H9 (cell line): ENCODE measurements around the gene CLRN3. TPM values are rescaled to one million over a fixed set of nuclear protein-coding genes. Genes with fewer than 3 reads are reported as not detected.

Source experiments
- DNase-seq: peaks from one replicate; pipeline ENCODE4 v3.0.0-alpha.2; 2017
- H2AFZ ChIP-seq: one replicate; pipeline ENCODE4 v1.6.1; 2013; ENCODE audit warnings: mild to moderate bottlenecking, low read length, control low read depth, moderate library complexity
- H2AK5ac ChIP-seq: 2 replicates; pipeline ENCODE4 v1.6.1; 2013; ENCODE audit warnings: low read length, control low read depth, mixed read lengths; ENCODE audit not compliant: insufficient read length
- H2BK120ac ChIP-seq: one replicate; pipeline ENCODE4 v1.6.1; 2013; ENCODE audit warnings: low read depth, mild to moderate bottlenecking, low read length, control low read depth, inconsistent platforms; ENCODE audit not compliant: poor library complexity, severe bottlenecking
- H2BK12ac ChIP-seq: 2 replicates; pipeline ENCODE4 v1.6.1; 2013; ENCODE audit warnings: low read length, control low read depth, mixed read lengths, low read depth; ENCODE audit not compliant: insufficient read length
- H2BK15ac ChIP-seq: 2 replicates; pipeline ENCODE4 v1.6.1; 2013; ENCODE audit warnings: low read depth, low read length, control low read depth
- H2BK20ac ChIP-seq: one replicate; pipeline ENCODE4 v1.6.1; 2013; ENCODE audit warnings: low read depth, mild to moderate bottlenecking, low read length, control low read depth, inconsistent platforms; ENCODE audit not compliant: poor library complexity, severe bottlenecking
- H2BK5ac ChIP-seq: 2 replicates; pipeline ENCODE4 v1.6.1; 2013; ENCODE audit warnings: low read length, control low read depth, mixed read lengths; ENCODE audit not compliant: insufficient read length
- H3K14ac ChIP-seq: 2 replicates; pipeline ENCODE4 v1.6.1; 2013; ENCODE audit warnings: low read length, control low read depth; ENCODE audit not compliant: insufficient read depth
- H3K18ac ChIP-seq: 2 replicates; pipeline ENCODE4 v1.6.1; 2013; ENCODE audit warnings: low read depth, mild to moderate bottlenecking, mixed read lengths, low read length, control low read depth; ENCODE audit not compliant: insufficient read length
- H3K23ac ChIP-seq: 2 replicates; pipeline ENCODE4 v1.6.1; 2013; ENCODE audit warnings: low read length, control low read depth, mixed read lengths, low read depth; ENCODE audit not compliant: insufficient read length
- H3K23me2 ChIP-seq: 2 replicates; pipeline ENCODE4 v1.6.1; 2013; ENCODE audit warnings: low read depth, mild to moderate bottlenecking, mixed read lengths, low read length, control low read depth; ENCODE audit not compliant: insufficient read length, poor library complexity, severe bottlenecking
- H3K27ac ChIP-seq: 2 replicates; pipeline ENCODE4 v1.5.1; 2013; ENCODE audit warnings: low read length, control low read depth, mixed read lengths, low read depth; ENCODE audit not compliant: insufficient read length
- H3K27me3 ChIP-seq: 2 replicates; pipeline ENCODE4 v1.6.1; 2013; ENCODE audit warnings: low read length, control low read depth, inconsistent platforms; ENCODE audit not compliant: insufficient read depth
- H3K4ac ChIP-seq: 2 replicates; pipeline ENCODE4 v1.6.1; 2013; ENCODE audit warnings: low read depth, mild to moderate bottlenecking, control low read depth, inconsistent platforms, low read length, moderate library complexity
- H3K4me1 ChIP-seq: 2 replicates; pipeline ENCODE4 v1.6.1; 2013; ENCODE audit warnings: low read length, control low read depth, inconsistent platforms; ENCODE audit not compliant: insufficient read depth
- H3K4me2 ChIP-seq: 2 replicates; pipeline ENCODE4 v1.6.1; 2013; ENCODE audit warnings: low read length, control low read depth, mixed read lengths; ENCODE audit not compliant: insufficient read length, insufficient read depth
- H3K56ac ChIP-seq: 2 replicates; pipeline ENCODE4 v1.6.1; 2013; ENCODE audit warnings: low read depth, mild to moderate bottlenecking, mixed read lengths, low read length, control low read depth; ENCODE audit not compliant: insufficient read length
- H3K79me1 ChIP-seq: 2 replicates; pipeline ENCODE4 v1.6.1; 2013; ENCODE audit warnings: low read depth, mild to moderate bottlenecking, moderate library complexity, low read length, control low read depth, inconsistent platforms; ENCODE audit not compliant: insufficient read depth, poor library complexity, severe bottlenecking
- H3K79me2 ChIP-seq: 2 replicates; pipeline ENCODE4 v1.6.1; 2013; ENCODE audit warnings: low read length, control low read depth, inconsistent platforms; ENCODE audit not compliant: insufficient read depth
- H3K9ac ChIP-seq: 2 replicates; pipeline ENCODE4 v1.6.1; 2013; ENCODE audit warnings: low read length, control low read depth, mixed read lengths; ENCODE audit not compliant: insufficient read length; ENCODE audit errors: extremely low read depth
- H3K9me3 ChIP-seq: one replicate; pipeline ENCODE4 v1.6.1; 2013; ENCODE audit warnings: low read depth, low read length, inconsistent platforms; ENCODE audit not compliant: control insufficient read depth
- H3T11ph ChIP-seq: one replicate; pipeline ENCODE4 v1.6.1; 2013; ENCODE audit warnings: mild to moderate bottlenecking, low read length, control low read depth, inconsistent platforms
- H4K20me1 ChIP-seq: one replicate; pipeline ENCODE4 v1.6.1; 2013; ENCODE audit not compliant: control insufficient read depth, insufficient read length, insufficient read depth
- H4K5ac ChIP-seq: 2 replicates; pipeline ENCODE4 v1.6.1; 2013; ENCODE audit warnings: low read depth, mild to moderate bottlenecking, mixed read lengths, low read length, control low read depth; ENCODE audit not compliant: insufficient read length
- H4K8ac ChIP-seq: replicated peaks from 2 replicates; pipeline ENCODE4 v1.6.1; 2013; ENCODE audit warnings: low read length, control low read depth, mixed read lengths, low read depth; ENCODE audit not compliant: insufficient read length
- H4K91ac ChIP-seq: 2 replicates; pipeline ENCODE4 v1.6.1; 2013; ENCODE audit warnings: low read depth, mild to moderate bottlenecking, moderate library complexity, mixed read lengths, low read length, control low read depth; ENCODE audit not compliant: insufficient read length
- H3K27ac Mint-ChIP-seq, 3 experiments: 2 replicates in 2 of 3; 3 replicates in 1 of 3; pipeline ENCODE4 v1.8.0; 2020 to 2021; ENCODE audit warnings: mixed read lengths in 3 of 3, mild to moderate bottlenecking in 1 of 3, moderate library complexity in 1 of 3
- H3K27me3 Mint-ChIP-seq: 2 replicates; pipeline ENCODE4 v1.8.0; 2021; ENCODE audit warnings: low read depth, mild to moderate bottlenecking, moderate library complexity, mixed read lengths
- H3K36me3 Mint-ChIP-seq, 3 experiments: 2 replicates in 2 of 3; 3 replicates in 1 of 3; pipeline ENCODE4 v1.8.0; 2020 to 2021; ENCODE audit warnings: low read depth in 3 of 3, mixed read lengths in 3 of 3; ENCODE audit not compliant: insufficient read depth in 1 of 3
- H3K4me1 Mint-ChIP-seq, 2 experiments: 2 replicates each; pipeline ENCODE4 v1.8.0; 2020; ENCODE audit warnings: mixed read lengths in 2 of 2
- H3K4me3 Mint-ChIP-seq, 2 experiments: 2 replicates in 1 of 2; 3 replicates in 1 of 2; pipeline ENCODE4 v1.8.0; 2020 to 2021; ENCODE audit warnings: mild to moderate bottlenecking in 2 of 2, mixed read lengths in 2 of 2, moderate library complexity in 1 of 2
- H3K9me3 Mint-ChIP-seq, 2 experiments: 2 replicates in 1 of 2; 3 replicates in 1 of 2; pipeline ENCODE4 v1.8.0; 2020; ENCODE audit warnings: mild to moderate bottlenecking in 2 of 2, mixed read lengths in 2 of 2, moderate library complexity in 1 of 2
- WGBS: extraction: QIAGEN DNeasy Blood & Tissue Kit; methylation state at CpG from one replicate; pipeline ENCODE4 v1.1.7; 2013; ENCODE audit warnings: missing lambda C conversion rate, low lambda C conversion rate, mixed read lengths; ENCODE audit not compliant: insufficient read length; ENCODE audit errors: extremely low coverage; 5-methylcytosine and 5-hydroxymethylcytosine counted together
- total RNA-seq: library from RNA; stranded (reverse); gene quantifications from 2 replicates; pipeline ENCODE4 v1.2.1, GENCODE V29; 2021
- TF ChIP-seq, protein P1 (sequence below): fragments of 200-600 bp; sonication (generic); conservative IDR thresholded peaks from 3 replicates; pipeline ENCODE4 v1.8.0; 2021; ENCODE audit warnings: antibody characterized with exemption, mild to moderate bottlenecking

The CLRN3 gene
- total RNA-seq, 1 experiment from 2014 or later: not detected

DNA sequence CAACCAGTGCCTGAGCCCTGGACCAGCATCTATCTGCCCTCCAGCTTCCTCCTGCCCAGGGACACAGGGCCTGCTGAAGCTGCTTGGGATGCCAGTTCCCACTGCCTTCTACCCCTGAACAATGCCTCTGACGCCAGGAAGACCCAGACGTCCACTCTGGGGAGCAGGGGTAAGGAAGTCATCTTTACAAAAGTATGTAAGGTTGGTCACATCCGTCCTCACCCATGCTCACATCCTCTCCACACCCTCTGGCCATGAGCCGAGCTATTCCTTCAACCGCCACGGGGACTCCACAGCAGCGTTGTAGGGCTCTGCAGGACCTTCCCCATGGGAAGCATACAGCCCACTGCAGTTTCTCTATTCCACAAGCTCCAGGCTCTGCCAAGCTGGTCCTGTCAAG, 58.5 kb downstream of the CLRN3 start:
- Histone ChIP-seq H3K56ac (no peak overlapping the region), H3T11ph (no peak overlapping the region), H2AK5ac (no peak overlapping the region), H2BK12ac (no peak overlapping the region), H2BK20ac (no peak overlapping the region), H3K9me3 (no peaks in the 10 kb centered on the region), H2AFZ (no peak overlapping the region), H4K20me1 (no peaks in the 10 kb centered on the region), H2BK15ac (no peak overlapping the region), H4K8ac (no peak overlapping the region), H3K27ac (no peak overlapping the region), H3K23me2 (no peaks in the 10 kb centered on the region), H3K27me3 (no peaks in the 10 kb centered on the region), H2BK120ac (no peak overlapping the region), H3K18ac (no peak overlapping the region), H4K91ac (no peak overlapping the region), H3K14ac (0 out of 2 replicates have a peak overlapping the region, but pooled peaks have one; percentile 47), H3K4me1 (no peaks in the 10 kb centered on the region), H3K9ac (no peak overlapping the region), H2BK5ac (no peak overlapping the region), H3K23ac (no peak overlapping the region), H3K79me2 (no peaks in the 10 kb centered on the region), H3K79me1 (no peaks in the 10 kb centered on the region), H3K4ac (no peak overlapping the region), H3K4me2 (no peak overlapping the region), H4K5ac (no peak overlapping the region)
- TF ChIP-seq, protein P1, sequence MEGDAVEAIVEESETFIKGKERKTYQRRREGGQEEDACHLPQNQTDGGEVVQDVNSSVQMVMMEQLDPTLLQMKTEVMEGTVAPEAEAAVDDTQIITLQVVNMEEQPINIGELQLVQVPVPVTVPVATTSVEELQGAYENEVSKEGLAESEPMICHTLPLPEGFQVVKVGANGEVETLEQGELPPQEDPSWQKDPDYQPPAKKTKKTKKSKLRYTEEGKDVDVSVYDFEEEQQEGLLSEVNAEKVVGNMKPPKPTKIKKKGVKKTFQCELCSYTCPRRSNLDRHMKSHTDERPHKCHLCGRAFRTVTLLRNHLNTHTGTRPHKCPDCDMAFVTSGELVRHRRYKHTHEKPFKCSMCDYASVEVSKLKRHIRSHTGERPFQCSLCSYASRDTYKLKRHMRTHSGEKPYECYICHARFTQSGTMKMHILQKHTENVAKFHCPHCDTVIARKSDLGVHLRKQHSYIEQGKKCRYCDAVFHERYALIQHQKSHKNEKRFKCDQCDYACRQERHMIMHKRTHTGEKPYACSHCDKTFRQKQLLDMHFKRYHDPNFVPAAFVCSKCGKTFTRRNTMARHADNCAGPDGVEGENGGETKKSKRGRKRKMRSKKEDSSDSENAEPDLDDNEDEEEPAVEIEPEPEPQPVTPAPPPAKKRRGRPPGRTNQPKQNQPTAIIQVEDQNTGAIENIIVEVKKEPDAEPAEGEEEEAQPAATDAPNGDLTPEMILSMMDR: no peak
- DNase-seq: no peak
- no peaks in the 10 kb centered on the region for H3K36me3 Mint-ChIP-seq
- no peak overlapping the region for H3K27ac Mint-ChIP-seq
- WGBS: no CpG with 5 or more reads among the region's 7 CpGs
- peaks cover 2% of the 10 kb centered on the region; the same call in 1 of the 2 replicates for H3K27me3 Mint-ChIP-seq
- no peak overlapping the region for H3K4me3 Mint-ChIP-seq
- H3K9me3 Mint-ChIP-seq: peaks cover 0 to 2% of the 10 kb centered on the region in 2 experiments; a peak in 1 of 5 replicates
- H3K4me1 Mint-ChIP-seq: peaks cover 6% of the 10 kb centered on the region in 2 experiments
